ENCODE data around the gene DNAJC13. TPM values are rescaled to one million over a fixed set of nuclear protein-coding genes. Genes with fewer than 3 reads are reported as not detected.

DNAJC13 gene
- polyA plus RNA-seq, 3 donors: 18.7 to 32.3 (median 20.8) TPM

GRCh38 chr3:132378048-132378762, 39.1 kb upstream of the DNAJC13 start:
- no peak overlapping the region for H3K4me2 ChIP-seq (replicated peaks; ENCODE audit: extremely low read depth, low read length, poor library complexity, severe bottlenecking)
- no peaks in the 10 kb centered on the region for H3K4me1 ChIP-seq (ENCODE audit: control insufficient read depth in 1 of 2, insufficient read depth in 2 of 2, low read length in 2 of 2)
- WGBS (ENCODE audit: insufficient coverage): 100% methylated on average over 1 of the region's 2 CpGs
- H3K27ac ChIP-seq (ENCODE audit: low read depth in 1 of 2, low read length in 2 of 2): no peak overlapping the region
- H4K20me1 ChIP-seq (ENCODE audit: insufficient read depth, low read length): peaks cover 15% of the 10 kb centered on the region
- no peak overlapping the region for H3K9ac ChIP-seq (ENCODE audit: insufficient read depth, low read length, poor library complexity, severe bottlenecking)
- no peak for DNase-seq
- no peak overlapping the region for H2AFZ ChIP-seq (ENCODE audit: insufficient read depth, low read depth, low read length, poor library complexity, severe bottlenecking)
- peaks cover 0 to 5% (median 2%) of the 10 kb centered on the region in 7 donors for H3K9me3 Mint-ChIP-seq
- peaks cover 0 to 7% of the 10 kb centered on the region in 2 donors for H3K9me3 ChIP-seq (replicated peaks in 1 of 2; ENCODE audit: control insufficient read depth in 1 of 2, insufficient read depth in 1 of 2, low read length in 2 of 2)
- no peaks in the 10 kb centered on the region for H3K4me1 Mint-ChIP-seq
- TF ChIP-seq CTCF (IDR thresholded peaks at IDR 0.05): no peak
- no peaks in the 10 kb centered on the region for H3K27me3 ChIP-seq (ENCODE audit: control insufficient read depth in 2 of 2, insufficient read depth in 2 of 2, low read length in 2 of 2)
- peaks cover 39 to 47% of the 10 kb centered on the region in 2 donors for H3K36me3 Mint-ChIP-seq
- H3K4me3 ChIP-seq (replicated peaks in 1 of 3; ENCODE audit: low read depth in 2 of 3, low read length in 3 of 3): no peak overlapping the region
- intact Hi-C loops (cut with micrococcal nuclease): no loop called here
- no peak overlapping the region for H3K27ac Mint-ChIP-seq
- H3K27me3 Mint-ChIP-seq (ENCODE audit: low read depth in 3 of 3): peaks cover 0 to 1% (median 0%) of the 10 kb centered on the region in 3 donors
- no peak overlapping the region for H3K4me3 Mint-ChIP-seq
- H3K36me3 ChIP-seq (replicated peaks in 1 of 2; ENCODE audit: control insufficient read depth in 1 of 2, insufficient read depth in 2 of 2, low read length in 2 of 2): peaks cover 6 to 40% of the 10 kb centered on the region in 2 donors
- H3K79me2 ChIP-seq (ENCODE audit: insufficient read depth, low read length): no peaks in the 10 kb centered on the region

DNA sequence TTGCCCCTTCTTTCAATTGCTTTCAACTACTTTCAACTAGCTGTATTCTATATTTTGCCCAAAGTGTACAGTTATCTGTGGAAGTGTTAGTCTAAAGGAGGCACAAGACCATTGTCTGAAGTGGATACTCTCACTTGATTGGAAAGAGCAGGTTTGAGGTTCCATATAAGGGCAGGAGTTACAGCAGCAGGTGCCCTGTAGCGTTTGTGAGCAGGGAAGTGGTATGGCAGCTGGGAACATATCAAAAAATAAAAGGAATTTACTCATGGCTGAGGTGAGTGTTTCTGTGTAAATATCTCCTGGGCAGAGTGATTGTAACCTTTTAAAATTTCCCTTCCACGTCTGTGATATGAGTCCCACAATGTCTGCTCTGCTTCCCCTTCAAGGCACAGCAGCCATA, 38.5 kb upstream of the DNAJC13 start:
- no peaks in the 10 kb centered on the region for H3K4me1 Mint-ChIP-seq
- Histone ChIP-seq H3K27ac (ENCODE audit: low read depth in 1 of 2, low read length in 2 of 2) (no peak overlapping the region), H3K9ac (ENCODE audit: insufficient read depth, low read length, poor library complexity, severe bottlenecking) (no peak overlapping the region), H2AFZ (ENCODE audit: insufficient read depth, low read depth, low read length, poor library complexity, severe bottlenecking) (no peak overlapping the region), H3K27me3 (ENCODE audit: control insufficient read depth in 2 of 2, insufficient read depth in 2 of 2, low read length in 2 of 2) (no peaks in the 10 kb centered on the region), H4K20me1 (ENCODE audit: insufficient read depth, low read length) (peaks cover 15% of the 10 kb centered on the region), H3K79me2 (ENCODE audit: insufficient read depth, low read length) (no peaks in the 10 kb centered on the region), H3K36me3 (replicated peaks in 1 of 2; ENCODE audit: control insufficient read depth in 1 of 2, insufficient read depth in 2 of 2, low read length in 2 of 2) (peaks cover 6 to 40% of the 10 kb centered on the region in 2 donors), H3K4me1 (ENCODE audit: control insufficient read depth in 1 of 2, insufficient read depth in 2 of 2, low read length in 2 of 2) (no peaks in the 10 kb centered on the region), H3K4me2 (replicated peaks; ENCODE audit: extremely low read depth, low read length, poor library complexity, severe bottlenecking) (no peak overlapping the region), H3K9me3 (replicated peaks in 1 of 2; ENCODE audit: control insufficient read depth in 1 of 2, insufficient read depth in 1 of 2, low read length in 2 of 2) (peaks cover 0 to 11% of the 10 kb centered on the region in 2 donors), H3K4me3 (replicated peaks in 1 of 3; ENCODE audit: low read depth in 2 of 3, low read length in 3 of 3) (no peak overlapping the region)
- TF ChIP-seq CTCF (IDR thresholded peaks at IDR 0.05): no peak
- intact Hi-C loops (cut with micrococcal nuclease): no loop called here
- H3K36me3 Mint-ChIP-seq: peaks cover 39 to 43% of the 10 kb centered on the region in 2 donors
- peak overlapping the region in 1 of 7 donors; percentile 18 for H3K27ac Mint-ChIP-seq
- H3K27me3 Mint-ChIP-seq (ENCODE audit: low read depth in 3 of 3): peaks cover 0 to 1% (median 0%) of the 10 kb centered on the region in 3 donors
- no peak overlapping the region for H3K4me3 Mint-ChIP-seq
- DNase-seq: no peak
- WGBS (ENCODE audit: insufficient coverage): no CpG with 5 or more reads among the region's 2 CpGs
- peaks cover 0 to 9% (median 3%) of the 10 kb centered on the region in 7 donors for H3K9me3 Mint-ChIP-seq
